Medulla oblongata (tissue), 1 donor: Measurements from ENCODE around the gene SP2.

Experiments
- DNase-seq: peaks from one replicate; pipeline ENCODE4 v3.0.0-alpha.2; 2015; ENCODE audit errors: extremely low spot score

The SP2 gene

GRCh38 chr17:47889734-47890529, 6.1 kb upstream of the SP2 start:
- peak; percentile 81 for DNase-seq

GRCh38 chr17:47891545-47892088, 4.4 kb upstream of the SP2 start:
- no peak for DNase-seq

GRCh38 chr17:47894498-47895346, 1.3 kb upstream of the SP2 start:
- DNase-seq: no peak

- DNase-seq: peak; percentile 32
These were observed 635 bp upstream of the SP2 start for GRCh38 chr17:47895347-47895855.

GRCh38 chr17:47896672-47897490, 845 bp downstream of the SP2 start:
- DNase-seq: peak; percentile 38

- peak; percentile 34 for DNase-seq
These were observed 1.5 kb downstream of the SP2 start for GRCh38 chr17:47897561-47897960.

GRCh38 chr17:47898241-47898640, 2.2 kb downstream of the SP2 start:
- no peak for DNase-seq

- no peak for DNase-seq
These were observed 3.6 kb downstream of the SP2 start for GRCh38 chr17:47899643-47900042.

GRCh38 chr17:47901423-47901822, 5.4 kb downstream of the SP2 start:
- no peak for DNase-seq

GRCh38 chr17:47902039-47902744, 6.2 kb downstream of the SP2 start:
- no peak for DNase-seq

GRCh38 chr17:47905221-47905733, 9.2 kb downstream of the SP2 start:
- DNase-seq: peak; percentile 94

GRCh38 chr17:47906443-47906842, 10.4 kb downstream of the SP2 start:
- no peak for DNase-seq

- no peak for DNase-seq
These were observed 12.0 kb downstream of the SP2 start for GRCh38 chr17:47907932-47908562.

- DNase-seq: no peak
These were observed 17.0 kb downstream of the SP2 start for GRCh38 chr17:47913050-47913449.

- no peak for DNase-seq
These were observed 18.4 kb downstream of the SP2 start for GRCh38 chr17:47914306-47914948.

- DNase-seq: no peak
These were observed 19.9 kb downstream of the SP2 start for GRCh38 chr17:47915776-47916398.

GRCh38 chr17:47916489-47917208, 20.6 kb downstream of the SP2 start:
- no peak for DNase-seq

GRCh38 chr17:47917581-47917980, 21.5 kb downstream of the SP2 start:
- DNase-seq: no peak

- DNase-seq: no peak
These were observed 22.0 kb downstream of the SP2 start for GRCh38 chr17:47918006-47918405.
